NCI-H446 treated with DMSO at 0.1 percent for 48 hours (cell line): ENCODE measurements around the gene EGR1.

Experiments
- DNase-seq: peaks from one replicate; lab custom pipeline; 2025; lab: John Stamatoyannopoulos, UW

Gene EGR1

DNA sequence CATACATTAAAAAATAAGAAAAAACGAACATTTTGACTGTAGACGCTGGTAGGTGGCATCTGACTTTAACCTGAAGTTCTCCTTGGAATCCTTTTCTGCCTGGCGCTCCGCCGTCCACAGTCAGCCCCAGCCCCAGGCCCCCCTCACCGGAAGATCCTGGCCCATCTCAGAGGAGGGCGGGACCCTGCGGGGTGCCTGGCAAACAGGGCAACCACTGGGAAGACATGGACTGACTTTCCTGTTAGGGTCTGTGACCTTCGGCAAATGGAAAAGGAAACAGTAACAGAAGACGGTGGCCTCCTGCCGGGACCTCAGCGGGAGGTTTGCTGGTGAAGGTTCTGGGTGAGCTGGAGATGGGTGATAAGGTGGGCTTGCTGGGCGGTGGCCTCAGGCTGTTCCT lies 11.7 kb upstream of the EGR1 start:
- no peak for DNase-seq

DNA sequence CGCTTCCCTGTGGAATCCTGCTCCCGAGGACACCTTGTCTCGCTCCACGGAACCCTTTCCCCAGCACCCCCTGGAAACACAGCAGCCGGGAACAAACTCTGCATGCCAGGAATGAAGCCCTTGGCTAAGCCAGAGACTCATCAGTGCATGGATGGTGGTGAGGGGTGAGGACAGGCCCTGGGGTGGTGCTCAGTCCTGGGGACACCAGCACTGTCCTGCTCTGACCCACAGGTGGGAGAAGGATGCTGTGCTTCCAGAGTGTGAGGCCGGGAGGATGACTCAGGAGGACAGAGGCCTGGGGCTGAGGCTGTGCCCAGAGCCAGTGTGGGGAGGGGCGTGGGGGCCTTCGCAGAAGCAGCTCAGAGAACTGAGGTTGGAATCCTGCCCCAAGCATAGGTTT lies 11.2 kb upstream of the EGR1 start:
- no peak for DNase-seq

DNA sequence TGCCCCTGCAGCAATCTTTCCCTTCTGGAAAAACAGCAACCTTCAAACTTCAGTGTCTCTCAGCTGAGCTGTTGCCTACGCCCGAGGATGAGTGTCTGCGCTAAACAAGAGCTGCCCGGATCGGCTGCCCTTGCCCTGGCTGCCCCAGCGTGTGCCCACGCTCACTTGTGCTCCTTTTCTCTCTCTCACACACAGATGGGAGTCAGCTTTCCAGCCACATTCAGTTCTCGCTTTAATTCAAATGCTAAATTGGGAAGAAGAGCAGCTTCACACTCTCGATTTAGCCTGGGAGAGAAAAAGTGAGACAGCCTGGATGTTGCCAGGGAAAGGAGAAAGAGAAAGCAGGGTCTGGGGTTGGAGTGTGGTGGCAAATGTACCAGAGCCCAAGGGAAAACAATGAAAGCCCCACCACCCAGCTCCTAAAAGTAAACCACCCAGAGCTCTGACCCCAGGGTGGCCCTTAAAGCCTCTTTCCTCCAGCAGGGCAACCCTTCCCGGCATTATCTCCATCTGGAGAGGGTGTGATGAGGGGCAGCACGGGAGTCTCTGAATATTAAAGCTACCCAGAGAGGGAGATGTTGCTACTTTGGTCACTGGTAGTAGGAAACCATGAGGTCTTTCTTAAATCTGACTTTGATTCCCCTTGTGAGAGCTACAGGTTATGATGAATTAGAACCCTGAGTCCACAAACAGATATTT lies 9.9 kb upstream of the EGR1 start:
- no peak for DNase-seq

DNA sequence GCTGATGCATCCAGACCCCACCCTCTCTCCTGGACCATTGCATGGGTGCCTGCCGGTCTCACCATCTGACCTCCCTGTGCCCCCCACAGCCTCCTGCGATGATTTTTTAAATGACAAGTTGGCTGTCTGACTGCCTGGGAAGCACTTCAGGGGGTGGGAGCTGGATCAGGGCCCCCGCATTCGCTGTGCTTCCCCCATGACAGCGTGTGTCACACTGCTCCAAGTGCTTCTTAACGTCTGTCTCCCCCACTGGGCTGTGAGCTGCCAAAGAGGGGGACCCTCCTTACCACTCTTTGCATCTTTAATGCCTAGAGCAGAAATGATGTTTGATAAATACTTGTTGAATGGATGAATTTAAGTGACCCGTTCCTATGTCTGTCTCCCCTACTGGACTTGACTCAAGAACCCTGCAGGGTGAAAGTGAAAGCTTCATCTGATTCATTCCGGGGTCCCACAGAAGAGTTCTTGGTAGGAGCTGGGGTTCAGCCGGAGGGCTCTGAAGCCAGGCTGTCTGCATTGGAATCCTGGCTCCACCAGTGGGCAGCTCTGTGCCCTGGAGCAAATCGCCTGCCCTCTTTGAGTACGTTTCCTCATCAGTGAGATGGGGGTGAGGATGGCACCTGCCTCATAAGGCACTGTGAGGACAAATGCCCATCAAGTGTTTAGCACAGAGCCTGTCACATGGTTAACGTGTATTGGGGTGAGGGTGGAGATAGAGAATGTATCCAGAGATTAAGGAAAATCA lies 7.6 kb upstream of the EGR1 start:
- no peak for DNase-seq

DNA sequence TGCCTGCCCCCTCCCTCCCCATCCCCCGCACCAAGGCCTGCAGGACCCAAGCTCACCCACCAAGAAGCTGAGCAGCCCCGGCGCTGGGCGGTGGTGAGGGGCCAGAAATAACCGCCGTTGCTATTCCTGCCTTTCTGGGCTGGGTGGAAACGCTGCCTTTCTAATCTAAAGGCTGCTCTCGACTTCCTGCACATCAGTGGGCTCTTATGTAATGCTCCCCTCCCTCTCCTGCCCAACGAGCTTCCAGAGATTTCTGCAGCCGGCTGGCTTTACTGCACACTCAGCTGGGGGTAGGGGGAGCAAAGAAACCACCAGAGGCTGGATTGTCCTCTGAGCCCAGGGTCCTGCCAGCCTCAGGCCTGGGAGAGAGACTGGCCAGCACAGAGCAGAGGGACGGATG lies 6.9 kb upstream of the EGR1 start:
- no peak for DNase-seq

DNA sequence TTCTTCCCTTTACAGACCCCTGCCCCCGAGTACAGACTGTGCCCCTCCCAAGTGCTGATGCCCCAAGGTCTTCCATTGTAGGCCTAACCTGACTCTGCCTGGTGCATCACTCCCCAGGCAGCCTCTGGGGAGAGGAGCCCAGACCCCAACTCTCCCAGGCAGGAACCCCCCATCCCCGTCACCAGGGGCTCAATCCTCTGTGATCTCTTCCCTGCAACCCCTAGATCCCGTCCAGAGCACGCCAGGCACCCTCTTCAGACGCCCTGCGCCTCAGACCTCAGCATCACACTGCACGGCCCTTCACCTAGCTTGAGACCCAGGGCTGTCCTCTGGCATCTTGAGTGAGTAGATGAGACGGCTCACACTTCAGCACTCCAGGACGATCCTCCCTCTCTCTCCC lies 6.4 kb upstream of the EGR1 start:
- no peak for DNase-seq

DNA sequence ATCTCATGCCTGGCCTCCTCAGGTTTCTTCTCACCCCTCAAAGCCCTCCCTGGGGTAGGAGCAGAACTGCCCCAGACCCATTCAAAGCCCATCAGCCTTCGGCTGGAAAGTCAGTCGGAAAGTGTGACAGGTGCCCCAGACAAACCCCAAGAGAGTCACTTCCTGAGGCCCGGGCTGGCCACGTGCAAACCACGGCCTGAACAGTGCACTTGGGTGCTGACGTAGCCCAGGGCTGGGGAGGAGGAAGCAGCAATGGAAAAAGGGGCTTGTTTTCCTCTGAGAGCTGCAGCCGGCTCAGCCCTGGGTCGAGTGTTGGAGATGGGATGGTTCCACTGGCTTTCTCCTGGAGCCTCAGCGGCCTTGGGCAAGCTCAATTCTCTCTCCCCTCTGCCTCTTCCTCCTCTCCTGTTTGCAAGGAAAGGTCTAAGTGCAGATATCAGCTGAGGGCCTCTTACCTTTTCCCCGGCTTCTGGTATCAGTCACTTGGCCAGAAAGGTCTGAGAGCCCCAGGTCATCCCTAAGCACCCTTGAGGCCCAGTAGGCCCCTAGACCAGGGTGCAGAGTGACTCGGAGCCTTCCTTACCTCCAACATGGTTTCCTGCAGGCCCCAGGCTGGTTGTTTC lies 5.9 kb upstream of the EGR1 start:
- DNase-seq = no peak

DNA sequence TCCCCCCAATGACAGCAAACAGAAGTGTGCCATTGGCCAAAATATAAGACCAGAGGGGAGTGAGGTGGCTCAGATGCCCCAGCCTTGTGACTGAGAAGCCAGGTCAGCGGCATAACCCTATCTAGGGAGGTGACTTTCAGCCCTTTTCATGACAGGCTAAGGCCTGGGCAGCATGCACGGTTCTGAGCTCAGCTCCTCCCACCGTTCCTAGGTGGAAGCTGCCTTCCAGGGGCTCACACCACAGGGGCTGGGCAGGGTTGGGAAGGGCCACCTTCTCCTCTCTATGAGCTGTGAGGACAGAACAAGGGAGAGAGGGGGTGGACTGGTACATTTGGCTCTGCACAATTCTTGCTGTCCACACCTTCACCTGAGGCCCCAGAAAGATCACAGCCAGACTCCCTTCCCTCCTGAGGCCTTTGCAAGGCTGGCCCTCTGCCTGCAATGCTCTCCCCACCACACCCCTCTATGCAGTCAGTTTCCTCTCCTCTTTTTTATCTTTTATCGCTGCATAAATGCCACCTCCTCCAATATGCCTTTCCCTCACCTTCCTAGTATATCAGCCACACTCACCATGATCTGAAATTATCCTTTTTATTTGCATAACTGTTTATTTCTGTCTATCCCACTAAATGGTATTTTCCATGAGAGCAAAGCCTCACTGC lies 5.1 kb upstream of the EGR1 start:
- DNase-seq = no peak

DNA sequence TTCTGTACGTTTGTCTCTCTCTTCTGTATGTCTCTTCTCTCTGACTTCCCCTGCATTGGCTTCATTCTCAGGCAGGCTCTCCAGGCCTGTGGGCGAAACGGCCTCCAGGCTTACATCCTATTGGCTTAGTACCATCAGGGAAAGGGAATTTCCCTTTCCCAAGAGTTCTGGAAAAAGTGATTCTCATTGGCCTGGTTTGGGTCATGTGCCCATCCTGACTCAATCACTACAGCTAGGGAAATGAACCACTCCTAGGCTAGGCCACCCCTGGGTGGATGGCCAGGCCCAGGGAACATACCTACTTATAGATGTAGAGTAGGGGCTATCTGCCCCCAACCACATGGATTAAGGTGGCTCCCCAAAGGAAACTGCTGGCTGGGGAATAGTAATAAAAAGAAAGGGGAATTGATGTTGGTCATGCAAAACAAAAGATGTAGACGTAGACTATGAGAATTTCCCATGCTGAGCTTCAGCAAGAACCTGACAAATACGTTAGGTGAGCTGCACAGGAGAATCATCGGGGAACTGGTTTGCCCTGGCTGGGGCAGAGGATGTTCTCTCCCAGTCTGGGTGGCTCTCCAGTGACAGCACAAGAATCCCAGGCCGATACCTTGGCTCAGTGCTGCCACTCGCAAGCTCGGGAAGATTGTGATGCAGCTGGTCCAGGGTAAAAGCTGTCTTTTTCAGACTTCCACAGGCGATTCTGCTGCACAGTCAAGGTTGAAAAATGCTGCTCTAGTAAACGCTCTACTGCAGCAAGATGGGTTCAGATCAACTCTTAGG lies 3.7 kb upstream of the EGR1 start:
- DNase-seq = no peak

DNA sequence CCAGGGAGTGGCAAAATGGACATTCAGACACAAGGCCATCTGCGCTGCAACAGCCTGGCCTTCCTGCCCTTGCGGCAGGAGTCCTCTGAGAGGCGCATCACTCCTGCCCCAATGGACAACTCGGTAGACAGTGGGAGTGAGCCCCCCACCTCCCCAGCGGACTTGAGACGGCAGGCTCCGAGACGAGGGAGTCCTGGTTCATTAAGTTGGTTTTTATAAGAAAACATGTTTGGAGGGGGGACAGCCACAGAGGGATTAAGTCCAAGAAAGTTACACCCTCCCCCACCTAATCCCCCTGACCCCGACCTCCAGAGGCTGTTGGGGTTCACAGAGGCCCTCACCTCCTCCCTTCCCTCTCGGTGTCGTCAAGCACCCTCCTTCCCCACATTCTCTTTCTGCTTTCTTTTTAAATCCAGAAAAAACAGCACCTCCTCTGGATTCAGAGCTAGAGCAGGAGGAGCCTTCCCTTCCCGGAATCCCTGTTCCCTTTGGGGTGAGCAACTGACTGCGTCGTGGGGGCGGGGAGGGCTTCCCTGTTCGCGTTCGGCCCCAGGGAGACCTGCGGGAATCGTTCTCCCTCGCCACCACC lies 1.8 kb upstream of the EGR1 start:
- peak; percentile 53 for DNase-seq

DNA sequence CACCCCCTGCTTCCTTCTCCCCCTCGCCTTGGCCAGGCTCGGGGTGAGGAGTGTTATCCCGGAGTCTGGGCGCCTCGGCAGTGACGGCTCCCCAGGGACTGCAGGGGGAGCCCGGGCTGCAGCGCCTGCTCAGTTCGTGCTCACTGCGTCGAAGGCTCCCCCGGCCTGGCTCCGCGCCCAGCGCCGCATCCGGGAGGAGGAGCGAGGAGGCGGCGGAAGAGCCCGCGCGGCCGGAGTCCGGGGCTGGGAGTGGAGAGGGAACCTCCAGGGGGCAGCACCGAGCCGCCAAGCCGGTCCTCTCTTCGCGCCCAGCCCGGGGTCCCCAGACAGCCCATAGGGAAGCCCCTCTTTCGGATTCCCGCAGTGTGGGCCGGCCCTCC lies 1.3 kb upstream of the EGR1 start:
- DNase-seq = peak; percentile 79

DNA sequence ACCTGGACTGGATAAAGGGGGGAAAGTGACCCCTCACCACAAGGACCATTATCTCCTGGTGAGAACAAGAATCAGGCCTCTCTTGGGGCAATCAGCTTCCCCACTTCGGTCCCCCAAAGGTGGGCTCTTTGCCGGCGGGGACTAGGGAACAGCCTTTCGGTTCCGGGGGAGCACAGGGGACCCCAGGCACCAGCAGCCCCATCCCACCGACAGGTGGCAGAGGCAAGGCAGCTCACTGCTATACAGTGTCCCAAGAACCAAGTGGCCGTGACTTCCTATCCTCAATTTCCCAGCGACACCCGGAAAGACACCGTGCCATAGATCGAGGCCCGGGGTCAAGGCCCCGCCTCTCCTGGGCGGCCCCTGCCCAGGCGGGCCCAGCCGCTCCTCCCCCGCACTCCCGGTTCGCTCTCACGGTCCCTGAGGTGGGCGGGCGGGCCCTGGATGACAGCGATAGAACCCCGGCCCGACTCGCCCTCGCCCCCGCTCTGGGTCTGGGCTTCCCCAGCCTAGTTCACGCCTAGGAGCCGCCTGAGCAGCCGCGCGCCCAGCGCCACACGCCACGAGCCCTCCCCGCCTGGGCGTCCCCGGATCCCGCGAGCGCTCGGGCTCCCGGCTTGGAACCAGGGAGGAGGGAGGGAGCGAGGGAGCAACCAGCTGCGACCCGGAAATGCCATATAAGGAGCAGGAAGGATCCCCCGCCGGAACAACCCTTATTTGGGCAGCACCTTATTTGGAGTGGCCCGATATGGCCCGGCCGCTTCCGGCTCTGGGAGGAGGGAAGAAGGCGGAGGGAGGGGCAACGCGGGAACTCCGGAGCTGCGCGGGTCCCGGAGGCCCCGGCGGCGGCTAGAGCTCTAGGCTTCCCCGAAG lies 655 bp upstream of the EGR1 start:
- peak; percentile 94 for DNase-seq

DNA sequence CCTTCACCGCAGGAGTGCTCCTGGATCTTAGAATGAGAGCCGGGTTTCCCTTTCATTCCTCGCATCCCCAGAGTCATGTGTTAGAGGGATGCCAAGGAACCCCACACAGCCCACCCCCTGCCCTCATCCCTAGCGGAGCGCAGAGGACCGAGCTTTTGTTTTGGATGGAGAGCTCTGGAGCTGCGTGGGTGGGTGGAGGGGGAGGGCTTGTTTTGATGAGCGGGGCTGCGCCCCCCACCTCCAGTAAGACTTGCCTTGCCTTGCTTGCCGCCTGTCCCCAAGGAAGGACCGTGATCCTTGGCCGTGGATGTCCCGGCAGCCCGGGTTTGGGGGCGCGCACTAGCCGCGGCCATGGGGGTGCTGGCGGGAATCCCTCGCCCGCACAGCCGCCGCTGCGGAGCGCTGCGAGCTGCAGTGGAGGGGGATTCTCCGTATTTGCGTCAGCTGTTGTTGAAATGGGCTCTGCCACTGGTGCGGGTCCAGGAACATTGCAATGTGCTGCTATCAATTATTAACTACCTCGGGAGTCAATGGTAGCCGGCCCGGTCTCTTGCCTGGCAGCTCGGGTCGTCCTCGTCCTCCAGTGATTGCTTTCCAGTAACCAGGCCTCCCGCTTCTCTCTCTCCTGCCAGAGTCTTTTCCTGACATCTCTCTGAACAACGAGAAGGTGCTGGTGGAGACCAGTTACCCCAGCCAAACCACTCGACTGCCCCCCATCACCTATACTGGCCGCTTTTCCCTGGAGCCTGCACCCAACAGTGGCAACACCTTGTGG lies 1.0 kb downstream of the EGR1 start:
- no peak for DNase-seq

DNA sequence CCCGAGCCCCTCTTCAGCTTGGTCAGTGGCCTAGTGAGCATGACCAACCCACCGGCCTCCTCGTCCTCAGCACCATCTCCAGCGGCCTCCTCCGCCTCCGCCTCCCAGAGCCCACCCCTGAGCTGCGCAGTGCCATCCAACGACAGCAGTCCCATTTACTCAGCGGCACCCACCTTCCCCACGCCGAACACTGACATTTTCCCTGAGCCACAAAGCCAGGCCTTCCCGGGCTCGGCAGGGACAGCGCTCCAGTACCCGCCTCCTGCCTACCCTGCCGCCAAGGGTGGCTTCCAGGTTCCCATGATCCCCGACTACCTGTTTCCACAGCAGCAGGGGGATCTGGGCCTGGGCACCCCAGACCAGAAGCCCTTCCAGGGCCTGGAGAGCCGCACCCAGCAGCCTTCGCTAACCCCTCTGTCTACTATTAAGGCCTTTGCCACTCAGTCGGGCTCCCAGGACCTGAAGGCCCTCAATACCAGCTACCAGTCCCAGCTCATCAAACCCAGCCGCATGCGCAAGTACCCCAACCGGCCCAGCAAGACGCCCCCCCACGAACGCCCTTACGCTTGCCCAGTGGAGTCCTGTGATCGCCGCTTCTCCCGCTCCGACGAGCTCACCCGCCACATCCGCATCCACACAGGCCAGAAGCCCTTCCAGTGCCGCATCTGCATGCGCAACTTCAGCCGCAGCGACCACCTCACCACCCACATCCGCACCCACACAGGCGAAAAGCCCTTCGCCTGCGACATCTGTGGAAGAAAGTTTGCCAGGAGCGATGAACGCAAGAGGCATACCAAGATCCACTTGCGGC lies 1.8 kb downstream of the EGR1 start:
- DNase-seq = no peak

DNA sequence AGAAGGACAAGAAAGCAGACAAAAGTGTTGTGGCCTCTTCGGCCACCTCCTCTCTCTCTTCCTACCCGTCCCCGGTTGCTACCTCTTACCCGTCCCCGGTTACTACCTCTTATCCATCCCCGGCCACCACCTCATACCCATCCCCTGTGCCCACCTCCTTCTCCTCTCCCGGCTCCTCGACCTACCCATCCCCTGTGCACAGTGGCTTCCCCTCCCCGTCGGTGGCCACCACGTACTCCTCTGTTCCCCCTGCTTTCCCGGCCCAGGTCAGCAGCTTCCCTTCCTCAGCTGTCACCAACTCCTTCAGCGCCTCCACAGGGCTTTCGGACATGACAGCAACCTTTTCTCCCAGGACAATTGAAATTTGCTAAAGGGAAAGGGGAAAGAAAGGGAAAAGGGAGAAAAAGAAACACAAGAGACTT lies 2.4 kb downstream of the EGR1 start:
- DNase-seq = no peak

DNA sequence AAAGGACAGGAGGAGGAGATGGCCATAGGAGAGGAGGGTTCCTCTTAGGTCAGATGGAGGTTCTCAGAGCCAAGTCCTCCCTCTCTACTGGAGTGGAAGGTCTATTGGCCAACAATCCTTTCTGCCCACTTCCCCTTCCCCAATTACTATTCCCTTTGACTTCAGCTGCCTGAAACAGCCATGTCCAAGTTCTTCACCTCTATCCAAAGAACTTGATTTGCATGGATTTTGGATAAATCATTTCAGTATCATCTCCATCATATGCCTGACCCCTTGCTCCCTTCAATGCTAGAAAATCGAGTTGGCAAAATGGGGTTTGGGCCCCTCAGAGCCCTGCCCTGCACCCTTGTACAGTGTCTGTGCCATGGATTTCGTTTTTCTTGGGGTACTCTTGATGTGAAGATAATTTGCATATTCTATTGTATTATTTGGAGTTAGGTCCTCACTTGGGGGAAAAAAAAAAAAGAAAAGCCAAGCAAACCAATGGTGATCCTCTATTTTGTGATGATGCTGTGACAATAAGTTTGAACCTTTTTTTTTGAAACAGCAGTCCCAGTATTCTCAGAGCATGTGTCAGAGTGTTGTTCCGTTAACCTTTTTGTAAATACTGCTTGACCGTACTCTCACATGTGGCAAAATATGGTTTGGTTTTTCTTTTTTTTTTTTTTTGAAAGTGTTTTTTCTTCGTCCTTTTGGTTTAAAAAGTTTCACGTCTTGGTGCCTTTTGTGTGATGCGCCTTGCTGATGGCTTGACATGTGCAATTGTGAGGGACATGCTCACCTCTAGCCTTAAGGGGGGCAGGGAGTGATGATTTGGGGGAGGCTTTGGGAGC lies 3.1 kb downstream of the EGR1 start:
- no peak for DNase-seq

DNA sequence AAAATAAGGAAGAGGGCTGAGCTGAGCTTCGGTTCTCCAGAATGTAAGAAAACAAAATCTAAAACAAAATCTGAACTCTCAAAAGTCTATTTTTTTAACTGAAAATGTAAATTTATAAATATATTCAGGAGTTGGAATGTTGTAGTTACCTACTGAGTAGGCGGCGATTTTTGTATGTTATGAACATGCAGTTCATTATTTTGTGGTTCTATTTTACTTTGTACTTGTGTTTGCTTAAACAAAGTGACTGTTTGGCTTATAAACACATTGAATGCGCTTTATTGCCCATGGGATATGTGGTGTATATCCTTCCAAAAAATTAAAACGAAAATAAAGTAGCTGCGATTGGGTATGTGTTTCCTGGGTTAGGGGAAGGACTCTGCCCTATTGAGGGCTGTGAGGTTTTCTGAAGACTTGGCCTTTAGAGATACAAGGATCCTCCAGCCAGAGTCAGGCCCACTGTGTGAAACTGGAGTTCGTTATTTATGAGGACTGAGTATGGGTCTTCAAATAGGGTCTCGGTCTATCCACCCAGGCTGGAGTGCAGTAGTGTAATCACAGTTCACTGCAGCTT lies 3.8 kb downstream of the EGR1 start:
- DNase-seq = no peak
